Stimulated activated CD8-positive, alpha-beta memory T cell treated with anti-CD3 and anti-CD28 coated beads, Interleukin-7, amount 100 ng/mL, for 1 hour (primary cell): ENCODE results near the gene TIAM2.
"Not testable (repeated sequence)": the region's sequence is repeated elsewhere in the genome, so short reads cannot be mapped to it uniquely, and the experiment has no call there.

Experiments
- DNase-seq, 2 donors: peaks; one replicate each; pipeline ENCODE4 v3.0.0-alpha.2; 2020; ENCODE audit warnings: low read depth in 2 of 2

Gene TIAM2

GRCh38 chr6:155195903-155196302 is 200.8 kb downstream of the TIAM2 start:
- DNase-seq = no peak

GRCh38 chr6:155196911-155197310 is 201.8 kb downstream of the TIAM2 start:
- DNase-seq = no peak

- no peak for DNase-seq
Measured at GRCh38 chr6:155197932-155198331, 202.8 kb downstream of the TIAM2 start.

GRCh38 chr6:155200012-155200411 is 204.9 kb downstream of the TIAM2 start:
- no peak for DNase-seq

GRCh38 chr6:155201461-155202226 is 206.5 kb downstream of the TIAM2 start:
- no peak for DNase-seq

- DNase-seq = no peak
Measured at GRCh38 chr6:155207223-155207622, 212.1 kb downstream of the TIAM2 start.

GRCh38 chr6:155212106-155212505 is 217.0 kb downstream of the TIAM2 start:
- DNase-seq = no peak

- no peak for DNase-seq
Measured at GRCh38 chr6:155212616-155213380, 217.7 kb downstream of the TIAM2 start.

GRCh38 chr6:155213611-155214372 is 218.7 kb downstream of the TIAM2 start:
- DNase-seq = no peak

- DNase-seq = no peak
Measured at GRCh38 chr6:155215906-155216305, 220.8 kb downstream of the TIAM2 start.

GRCh38 chr6:155216312-155217046 is 221.4 kb downstream of the TIAM2 start:
- no peak for DNase-seq

GRCh38 chr6:155218711-155219110 is 223.6 kb downstream of the TIAM2 start:
- DNase-seq = not testable (repeated sequence)

- DNase-seq = no peak
Measured at GRCh38 chr6:155219299-155219698, 224.2 kb downstream of the TIAM2 start.

- no peak for DNase-seq
Measured at GRCh38 chr6:155219858-155220301, 224.8 kb downstream of the TIAM2 start.

- no peak for DNase-seq
Measured at GRCh38 chr6:155221086-155221485, 226.0 kb downstream of the TIAM2 start.

- DNase-seq = no peak
Measured at GRCh38 chr6:155222506-155222905, 227.4 kb downstream of the TIAM2 start.

GRCh38 chr6:155223646-155224451 is 228.7 kb downstream of the TIAM2 start:
- no peak for DNase-seq

GRCh38 chr6:155224618-155225017 is 229.5 kb downstream of the TIAM2 start:
- no peak for DNase-seq

- DNase-seq = no peak
Measured at GRCh38 chr6:155227046-155227445, 231.9 kb downstream of the TIAM2 start.

GRCh38 chr6:155228546-155229166 is 233.5 kb downstream of the TIAM2 start:
- DNase-seq = no peak
